Neural cell (in vitro differentiated cells): ENCODE results near the gene RAD51B.

Experiments
- EP300 ChIP-seq: fragments of 450-650 bp; conservative IDR thresholded peaks from 2 replicates; pipeline ENCODE4 v1.6.1; 2014; ENCODE audit warnings: antibody characterized with exemption, mild to moderate bottlenecking, moderate library complexity; ENCODE audit not compliant: poor library complexity, severe bottlenecking
- EZH2 ChIP-seq: fragments of 200-600, 300-800 bp; shearing (Covaris generic), sonication (generic); IDR thresholded peaks from 2 replicates; pipeline ENCODE4 v1.6.1; 2014; ENCODE audit warnings: antibody characterized with exemption, low read length, borderline replicate concordance, mild to moderate bottlenecking; ENCODE audit not compliant: insufficient read depth, poor library complexity, severe bottlenecking
- MXI1 ChIP-seq: fragments of 450-650 bp; conservative IDR thresholded peaks from 2 replicates; pipeline ENCODE4 v1.6.1; 2014; ENCODE audit warnings: antibody characterized with exemption, mild to moderate bottlenecking; ENCODE audit not compliant: poor library complexity, severe bottlenecking
- POLR2AphosphoS5 ChIP-seq: IDR thresholded peaks from 2 replicates; pipeline ENCODE4 v1.6.1; 2012
- RAD21 ChIP-seq: fragments of 450-650 bp; conservative IDR thresholded peaks from 2 replicates; pipeline ENCODE4 v1.6.1; 2014; ENCODE audit warnings: antibody characterized with exemption, mild to moderate bottlenecking, moderate library complexity
- TAF1 ChIP-seq: IDR thresholded peaks from 2 replicates; pipeline ENCODE4 v1.6.1; 2012; ENCODE audit warnings: low read depth
- TF ChIP-seq, protein P1 (sequence below): fragments of 450-650 bp; IDR thresholded peaks from 2 replicates; pipeline ENCODE4 v1.5.1; 2014; ENCODE audit warnings: antibody characterized with exemption, mild to moderate bottlenecking, moderate library complexity; ENCODE audit not compliant: poor library complexity, severe bottlenecking
- TF ChIP-seq, protein P2 (sequence below): IDR thresholded peaks from 2 replicates; pipeline ENCODE4 v1.6.1; 2012; ENCODE audit warnings: borderline replicate concordance

DNA sequence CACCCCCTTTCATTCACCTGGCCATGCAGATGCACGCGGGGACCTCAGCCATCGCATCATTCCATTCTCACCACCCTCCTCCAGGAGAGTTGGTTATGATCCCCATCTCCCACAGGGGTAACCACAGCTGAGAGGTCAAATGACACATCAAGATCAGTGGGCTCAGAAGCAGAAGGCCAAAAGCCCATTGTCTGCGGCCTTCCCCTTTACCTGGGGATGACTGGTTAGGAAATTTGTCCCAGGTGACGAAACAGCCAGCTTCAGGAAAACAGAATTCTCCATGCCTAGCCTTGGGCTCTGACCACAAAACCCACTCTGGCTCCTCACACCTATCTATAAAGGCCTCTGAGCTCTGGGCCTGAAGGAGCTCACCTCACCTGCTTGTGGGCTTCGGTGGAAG lies 937.2 kb downstream of the RAD51B start:
- TF ChIP-seq, protein P1, sequence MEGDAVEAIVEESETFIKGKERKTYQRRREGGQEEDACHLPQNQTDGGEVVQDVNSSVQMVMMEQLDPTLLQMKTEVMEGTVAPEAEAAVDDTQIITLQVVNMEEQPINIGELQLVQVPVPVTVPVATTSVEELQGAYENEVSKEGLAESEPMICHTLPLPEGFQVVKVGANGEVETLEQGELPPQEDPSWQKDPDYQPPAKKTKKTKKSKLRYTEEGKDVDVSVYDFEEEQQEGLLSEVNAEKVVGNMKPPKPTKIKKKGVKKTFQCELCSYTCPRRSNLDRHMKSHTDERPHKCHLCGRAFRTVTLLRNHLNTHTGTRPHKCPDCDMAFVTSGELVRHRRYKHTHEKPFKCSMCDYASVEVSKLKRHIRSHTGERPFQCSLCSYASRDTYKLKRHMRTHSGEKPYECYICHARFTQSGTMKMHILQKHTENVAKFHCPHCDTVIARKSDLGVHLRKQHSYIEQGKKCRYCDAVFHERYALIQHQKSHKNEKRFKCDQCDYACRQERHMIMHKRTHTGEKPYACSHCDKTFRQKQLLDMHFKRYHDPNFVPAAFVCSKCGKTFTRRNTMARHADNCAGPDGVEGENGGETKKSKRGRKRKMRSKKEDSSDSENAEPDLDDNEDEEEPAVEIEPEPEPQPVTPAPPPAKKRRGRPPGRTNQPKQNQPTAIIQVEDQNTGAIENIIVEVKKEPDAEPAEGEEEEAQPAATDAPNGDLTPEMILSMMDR: no peak
- no peak for TF ChIP-seq EZH2
- TF ChIP-seq POLR2AphosphoS5: no peak
- no peak for TF ChIP-seq MXI1
- no peak for TF ChIP-seq RAD21
- TF ChIP-seq, protein P2, sequence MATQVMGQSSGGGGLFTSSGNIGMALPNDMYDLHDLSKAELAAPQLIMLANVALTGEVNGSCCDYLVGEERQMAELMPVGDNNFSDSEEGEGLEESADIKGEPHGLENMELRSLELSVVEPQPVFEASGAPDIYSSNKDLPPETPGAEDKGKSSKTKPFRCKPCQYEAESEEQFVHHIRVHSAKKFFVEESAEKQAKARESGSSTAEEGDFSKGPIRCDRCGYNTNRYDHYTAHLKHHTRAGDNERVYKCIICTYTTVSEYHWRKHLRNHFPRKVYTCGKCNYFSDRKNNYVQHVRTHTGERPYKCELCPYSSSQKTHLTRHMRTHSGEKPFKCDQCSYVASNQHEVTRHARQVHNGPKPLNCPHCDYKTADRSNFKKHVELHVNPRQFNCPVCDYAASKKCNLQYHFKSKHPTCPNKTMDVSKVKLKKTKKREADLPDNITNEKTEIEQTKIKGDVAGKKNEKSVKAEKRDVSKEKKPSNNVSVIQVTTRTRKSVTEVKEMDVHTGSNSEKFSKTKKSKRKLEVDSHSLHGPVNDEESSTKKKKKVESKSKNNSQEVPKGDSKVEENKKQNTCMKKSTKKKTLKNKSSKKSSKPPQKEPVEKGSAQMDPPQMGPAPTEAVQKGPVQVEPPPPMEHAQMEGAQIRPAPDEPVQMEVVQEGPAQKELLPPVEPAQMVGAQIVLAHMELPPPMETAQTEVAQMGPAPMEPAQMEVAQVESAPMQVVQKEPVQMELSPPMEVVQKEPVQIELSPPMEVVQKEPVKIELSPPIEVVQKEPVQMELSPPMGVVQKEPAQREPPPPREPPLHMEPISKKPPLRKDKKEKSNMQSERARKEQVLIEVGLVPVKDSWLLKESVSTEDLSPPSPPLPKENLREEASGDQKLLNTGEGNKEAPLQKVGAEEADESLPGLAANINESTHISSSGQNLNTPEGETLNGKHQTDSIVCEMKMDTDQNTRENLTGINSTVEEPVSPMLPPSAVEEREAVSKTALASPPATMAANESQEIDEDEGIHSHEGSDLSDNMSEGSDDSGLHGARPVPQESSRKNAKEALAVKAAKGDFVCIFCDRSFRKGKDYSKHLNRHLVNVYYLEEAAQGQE: no peak
- no peak for TF ChIP-seq EP300
- no peak for TF ChIP-seq TAF1
